GM10248 (cell line): ENCODE data around the gene GRIK5.

Experiments
- CTCF ChIA-PET: fragments of 300-600 bp; sonication (Branson Sonifier 250); formaldehyde crosslinking; extraction: SDS; loops from one replicate; lab custom pipeline; 2021; ENCODE audit warnings: antibody characterized with exemption; lab: Yijun Ruan, JAX
- POLR2A ChIA-PET: fragments of 350-650 bp; sonication (Branson Sonifier 250); formaldehyde crosslinking; extraction: SDS; loops from one replicate; lab custom pipeline; 2020; ENCODE audit warnings: antibody characterized with exemption; lab: Yijun Ruan, JAX
- DNase-seq: peaks from one replicate; pipeline ENCODE4 v3.0.0; 2012; ENCODE audit errors: extremely low spot score
- TF ChIP-seq, protein P1 (sequence below): IDR thresholded peaks from 2 replicates; pipeline ENCODE4 v1.5.1; 2012; ENCODE audit warnings: mild to moderate bottlenecking, low read depth; ENCODE audit errors: extremely low read depth, missing control alignments, control extremely low read depth

GRIK5 gene

DNA sequence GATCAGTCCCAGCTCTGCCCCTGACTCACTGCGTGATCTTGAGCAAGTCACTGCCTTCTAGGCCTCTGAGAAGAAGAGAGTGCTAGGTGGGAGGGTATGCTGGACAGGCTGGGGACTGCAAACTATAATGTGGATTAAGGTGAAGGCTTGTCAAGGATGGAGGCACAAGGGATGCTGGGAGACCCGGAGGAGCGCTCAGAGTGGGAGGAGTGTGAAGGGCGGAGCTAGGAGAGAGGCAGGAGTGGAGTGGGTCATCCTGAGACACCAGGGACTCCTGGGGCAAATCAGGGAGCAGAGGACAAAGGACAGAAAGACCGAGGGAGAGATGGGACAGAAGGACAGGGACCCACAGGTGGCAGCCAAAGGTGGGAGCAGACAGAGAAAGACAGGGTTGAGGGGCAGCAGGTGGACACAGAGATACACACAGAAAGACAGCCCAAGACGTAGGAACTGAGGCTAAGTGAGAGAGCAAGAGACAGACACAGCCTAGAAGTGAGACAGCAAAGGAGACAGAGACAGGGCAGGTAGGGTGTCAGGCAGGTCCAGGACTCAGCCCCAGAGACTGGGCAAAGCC, 2.6 kb downstream of the GRIK5 start:
- ChIA-PET POLR2A (no interaction called here), CTCF (interaction anchor here (1.4 kb wide), 1 partner anchor 41 kb away, joined by 3 read pairs; no protein-coding TSS in a partner anchor)
- TF ChIP-seq, protein P1, sequence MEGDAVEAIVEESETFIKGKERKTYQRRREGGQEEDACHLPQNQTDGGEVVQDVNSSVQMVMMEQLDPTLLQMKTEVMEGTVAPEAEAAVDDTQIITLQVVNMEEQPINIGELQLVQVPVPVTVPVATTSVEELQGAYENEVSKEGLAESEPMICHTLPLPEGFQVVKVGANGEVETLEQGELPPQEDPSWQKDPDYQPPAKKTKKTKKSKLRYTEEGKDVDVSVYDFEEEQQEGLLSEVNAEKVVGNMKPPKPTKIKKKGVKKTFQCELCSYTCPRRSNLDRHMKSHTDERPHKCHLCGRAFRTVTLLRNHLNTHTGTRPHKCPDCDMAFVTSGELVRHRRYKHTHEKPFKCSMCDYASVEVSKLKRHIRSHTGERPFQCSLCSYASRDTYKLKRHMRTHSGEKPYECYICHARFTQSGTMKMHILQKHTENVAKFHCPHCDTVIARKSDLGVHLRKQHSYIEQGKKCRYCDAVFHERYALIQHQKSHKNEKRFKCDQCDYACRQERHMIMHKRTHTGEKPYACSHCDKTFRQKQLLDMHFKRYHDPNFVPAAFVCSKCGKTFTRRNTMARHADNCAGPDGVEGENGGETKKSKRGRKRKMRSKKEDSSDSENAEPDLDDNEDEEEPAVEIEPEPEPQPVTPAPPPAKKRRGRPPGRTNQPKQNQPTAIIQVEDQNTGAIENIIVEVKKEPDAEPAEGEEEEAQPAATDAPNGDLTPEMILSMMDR = no peak
- DNase-seq = no peak

DNA sequence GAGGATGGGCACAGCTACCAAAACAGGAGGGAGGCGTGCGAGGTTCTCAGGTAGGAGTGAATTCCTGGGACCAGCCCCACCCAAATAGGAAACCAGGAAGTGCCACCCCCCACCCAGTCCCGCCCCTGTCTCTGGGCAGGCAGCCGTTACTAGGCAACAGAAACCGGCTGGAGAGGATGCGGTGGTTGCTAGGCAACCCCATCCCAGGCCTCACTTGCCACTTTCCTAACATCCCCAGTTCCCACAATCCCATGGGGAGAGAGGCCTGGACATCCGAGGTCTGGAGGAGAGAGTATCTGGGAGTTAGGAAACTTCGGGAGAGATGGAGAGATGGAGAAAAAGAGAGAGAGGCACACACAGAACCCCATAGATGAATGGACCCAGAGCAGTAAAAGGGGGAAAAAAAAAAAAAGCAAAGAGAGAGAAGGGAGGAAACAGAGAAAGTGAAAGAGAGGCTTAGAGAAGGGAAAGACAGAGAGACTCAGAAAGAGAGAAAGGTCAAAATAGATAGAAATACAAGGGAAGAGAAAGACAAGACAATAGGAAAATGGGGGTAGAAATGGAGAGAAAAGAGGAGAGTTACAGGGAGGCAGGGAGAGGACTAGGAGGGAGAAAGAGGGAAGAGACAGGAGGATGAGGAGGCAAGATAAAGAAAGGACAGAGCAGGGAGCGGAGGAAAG, 3.8 kb downstream of the GRIK5 start:
- POLR2A ChIA-PET = no interaction called here
- TF ChIP-seq, protein P1 = no peak
- DNase-seq = no peak
- CTCF ChIA-PET = interaction anchor here (1.3 kb wide), 1 partner anchor 425 kb away, joined by 3 read pairs; no protein-coding TSS in a partner anchor

DNA sequence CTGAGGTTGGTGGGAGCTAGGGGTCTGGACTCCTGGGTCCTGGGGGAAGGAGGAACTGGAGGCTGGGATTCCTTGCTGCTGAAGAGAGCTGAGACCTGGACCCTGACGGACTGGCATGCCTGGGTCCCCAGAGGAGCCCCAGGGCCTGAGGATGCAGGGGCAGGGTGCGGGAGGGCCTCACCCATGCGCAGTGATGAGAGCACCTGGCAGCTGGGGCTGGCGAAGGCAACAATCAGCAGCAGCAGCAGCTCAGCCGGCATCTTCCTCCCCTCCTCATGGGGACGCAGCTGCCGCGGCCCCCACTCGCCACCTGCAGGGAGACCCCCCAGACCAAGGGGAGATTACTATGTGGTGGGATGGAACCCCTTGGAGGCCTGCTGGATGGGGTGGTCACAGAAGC, 4.5 kb downstream of the GRIK5 start:
- no peak for DNase-seq
- POLR2A ChIA-PET = no interaction called here
- CTCF ChIA-PET = interaction anchor here (1.3 kb wide), 1 partner anchor 424 kb away, joined by 3 read pairs; no protein-coding TSS in a partner anchor
- TF ChIP-seq, protein P1 = no peak

DNA sequence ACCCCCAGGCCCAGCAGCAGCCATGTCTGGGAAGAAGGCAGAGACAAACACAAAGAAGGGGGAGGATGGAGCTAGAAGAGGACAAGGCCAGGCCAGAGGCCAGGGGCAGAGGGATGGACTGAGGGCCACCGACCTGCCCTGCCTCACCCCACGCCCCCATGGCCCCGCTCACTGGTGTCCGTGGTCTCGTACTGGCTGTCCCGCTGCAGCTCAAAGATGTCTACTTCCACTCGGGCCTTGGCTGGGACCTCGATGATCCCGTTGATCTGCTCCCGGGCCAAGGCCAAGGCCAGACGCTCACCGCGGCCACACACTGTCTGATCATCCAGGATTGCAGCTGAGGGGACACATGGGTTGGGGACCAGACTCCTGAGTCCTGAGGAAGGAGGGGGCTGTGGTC, 5.0 kb downstream of the GRIK5 start:
- TF ChIP-seq, protein P1 = no peak
- CTCF ChIA-PET = interaction anchor here (1.3 kb wide), 1 partner anchor 424 kb away, joined by 3 read pairs; no protein-coding TSS in a partner anchor
- no peak for DNase-seq
- POLR2A ChIA-PET = no interaction called here

DNA sequence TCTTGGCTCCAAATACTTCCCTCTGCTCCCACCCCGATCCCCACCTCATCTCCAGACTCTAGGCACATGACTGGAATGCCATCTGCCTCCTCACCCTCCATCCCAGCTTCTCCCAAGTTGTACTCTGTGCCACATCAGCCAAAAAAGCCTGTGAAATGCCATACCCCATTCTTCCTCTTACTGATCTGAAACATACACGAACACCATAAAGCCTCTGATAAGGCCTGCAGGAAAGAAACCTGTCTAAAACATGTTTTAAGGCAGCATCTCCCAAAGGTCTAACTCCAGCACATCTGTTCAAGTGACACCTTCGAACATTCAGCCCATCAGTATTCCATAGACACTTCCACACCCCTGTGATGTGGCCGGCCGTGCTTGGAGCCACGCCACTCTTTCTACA, 5.6 kb downstream of the GRIK5 start:
- CTCF ChIA-PET = interaction anchor here (1.3 kb wide), 1 partner anchor 423 kb away, joined by 3 read pairs; no protein-coding TSS in a partner anchor
- no peak for DNase-seq
- POLR2A ChIA-PET = no interaction called here
- TF ChIP-seq, protein P1 = no peak

DNA sequence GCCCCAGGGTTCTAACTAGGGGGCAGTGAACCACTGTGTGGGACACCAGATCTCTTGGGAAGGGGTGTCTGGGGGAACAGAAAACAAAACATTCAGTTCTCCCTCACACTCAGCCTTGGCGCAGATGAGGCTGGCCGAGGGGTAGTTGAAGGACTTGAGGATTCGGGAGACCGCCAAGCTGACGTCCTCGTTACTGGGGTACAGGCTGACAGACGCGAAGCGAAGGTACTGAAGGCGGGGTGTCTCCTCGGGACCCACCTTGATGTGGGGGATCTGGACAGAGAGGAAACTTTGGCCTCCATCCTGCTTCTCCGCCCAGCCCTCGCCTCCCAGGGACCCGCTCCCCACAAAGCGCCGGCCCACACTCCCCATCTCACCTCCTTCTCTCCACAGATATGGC, 7.6 kb downstream of the GRIK5 start:
- POLR2A ChIA-PET = no interaction called here
- CTCF ChIA-PET = no interaction called here
- TF ChIP-seq, protein P1 = no peak
- DNase-seq = no peak
